Panc1 (cell line): ENCODE data around the gene CACNA1D.

Source experiments
- POLR2AphosphoS5 ChIP-seq: IDR thresholded peaks from 2 replicates; pipeline ENCODE4 v1.6.1; 2012; ENCODE audit warnings: mild to moderate bottlenecking, low read depth, low read length, moderate library complexity
- SIN3A ChIP-seq: IDR thresholded peaks from 2 replicates; pipeline ENCODE4 v1.6.1; 2012; ENCODE audit warnings: low read depth, mild to moderate bottlenecking, low read length, moderate library complexity, borderline replicate concordance; ENCODE audit not compliant: insufficient read depth
- TF ChIP-seq, protein P1 (sequence below): fragments of 450-650 bp; IDR thresholded peaks from 2 replicates; pipeline ENCODE4 v1.5.1; 2017; ENCODE audit warnings: mild to moderate bottlenecking

DNA sequence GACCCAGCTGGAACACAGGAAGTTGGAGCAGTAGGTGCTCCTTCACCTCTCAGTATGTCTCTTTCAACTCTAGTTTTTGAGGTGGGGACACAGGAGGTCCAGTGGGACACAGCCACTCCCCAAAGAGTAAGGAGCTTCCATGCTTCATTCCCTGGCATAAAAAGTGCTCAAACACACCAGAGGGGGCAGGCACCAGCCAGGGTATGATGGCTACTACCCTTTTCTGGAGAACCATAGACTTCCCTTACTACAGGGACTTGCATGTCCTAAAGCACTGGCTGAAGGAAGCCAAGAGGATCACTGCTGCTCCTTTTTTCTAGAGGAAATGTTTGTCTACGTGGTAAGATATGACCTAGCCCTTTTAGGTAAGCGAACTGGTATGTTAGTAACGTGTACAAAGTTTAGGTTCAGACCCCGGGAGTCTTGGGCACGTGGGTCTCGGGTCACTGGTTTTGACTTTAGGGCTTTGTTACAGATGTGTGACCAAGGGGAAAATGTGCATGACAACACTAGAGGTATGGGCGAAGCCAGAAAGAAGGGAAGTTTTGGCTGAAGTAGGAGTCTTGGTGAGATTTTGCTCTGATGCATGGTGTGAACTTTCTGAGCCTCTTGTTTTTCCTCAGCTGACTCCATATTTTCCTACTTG is 363.8 kb downstream of the CACNA1D start:
- TF ChIP-seq POLR2AphosphoS5 (no peak), SIN3A (no peak)
- TF ChIP-seq, protein P1, sequence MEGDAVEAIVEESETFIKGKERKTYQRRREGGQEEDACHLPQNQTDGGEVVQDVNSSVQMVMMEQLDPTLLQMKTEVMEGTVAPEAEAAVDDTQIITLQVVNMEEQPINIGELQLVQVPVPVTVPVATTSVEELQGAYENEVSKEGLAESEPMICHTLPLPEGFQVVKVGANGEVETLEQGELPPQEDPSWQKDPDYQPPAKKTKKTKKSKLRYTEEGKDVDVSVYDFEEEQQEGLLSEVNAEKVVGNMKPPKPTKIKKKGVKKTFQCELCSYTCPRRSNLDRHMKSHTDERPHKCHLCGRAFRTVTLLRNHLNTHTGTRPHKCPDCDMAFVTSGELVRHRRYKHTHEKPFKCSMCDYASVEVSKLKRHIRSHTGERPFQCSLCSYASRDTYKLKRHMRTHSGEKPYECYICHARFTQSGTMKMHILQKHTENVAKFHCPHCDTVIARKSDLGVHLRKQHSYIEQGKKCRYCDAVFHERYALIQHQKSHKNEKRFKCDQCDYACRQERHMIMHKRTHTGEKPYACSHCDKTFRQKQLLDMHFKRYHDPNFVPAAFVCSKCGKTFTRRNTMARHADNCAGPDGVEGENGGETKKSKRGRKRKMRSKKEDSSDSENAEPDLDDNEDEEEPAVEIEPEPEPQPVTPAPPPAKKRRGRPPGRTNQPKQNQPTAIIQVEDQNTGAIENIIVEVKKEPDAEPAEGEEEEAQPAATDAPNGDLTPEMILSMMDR: no peak
